DOHH2 (cell line): Measurements from ENCODE around the gene HDAC4.
A peak's percentile ranks its signal among the peaks of the same experiment; 100 is the strongest.

Experiments used
- H3F3A ChIP-seq: fragments of 200-600 bp; sonication (generic), shearing (Covaris generic); 2 replicates; pipeline ENCODE4 v1.6.0; 2016; ENCODE audit warnings: antibody characterized with exemption, mild to moderate bottlenecking; ENCODE audit not compliant: control insufficient read depth, insufficient read depth
- H3K27ac ChIP-seq: fragments of 200-600 bp; sonication (generic); 2 replicates; pipeline ENCODE4 v1.5.1; 2014; ENCODE audit warnings: low read depth, mild to moderate bottlenecking, low read length, moderate library complexity
- H3K27me3 ChIP-seq: fragments of 200-600 bp; sonication (generic); 2 replicates; pipeline ENCODE4 v1.6.1; 2014; ENCODE audit warnings: mild to moderate bottlenecking, low read length, mixed read lengths; ENCODE audit not compliant: control insufficient read depth
- H3K36me3 ChIP-seq: fragments of 200-600 bp; sonication (generic); 2 replicates; pipeline ENCODE4 v1.6.1; 2014; ENCODE audit warnings: mild to moderate bottlenecking, low read length, moderate library complexity, mixed read lengths; ENCODE audit not compliant: control insufficient read depth
- H3K4me1 ChIP-seq: fragments of 200-600 bp; sonication (generic); 2 replicates; pipeline ENCODE4 v1.6.1; 2014; ENCODE audit warnings: mild to moderate bottlenecking, low read length, mixed read lengths; ENCODE audit not compliant: control insufficient read depth
- H3K4me2 ChIP-seq: fragments of 200-600 bp; sonication (generic); 2 replicates; pipeline ENCODE4 v1.6.0; 2014; ENCODE audit warnings: mild to moderate bottlenecking, low read length, moderate library complexity
- H3K4me3 ChIP-seq: fragments of 200-600 bp; sonication (generic); 2 replicates; pipeline ENCODE4 v1.5.1; 2014; ENCODE audit warnings: mild to moderate bottlenecking, low read length, mixed read lengths
- H3K79me2 ChIP-seq: fragments of 200-600 bp; sonication (generic); 2 replicates; pipeline ENCODE4 v1.6.1; 2014; ENCODE audit warnings: mild to moderate bottlenecking, low read length, mixed read lengths; ENCODE audit not compliant: control insufficient read depth
- H3K9me2 ChIP-seq: fragments of 200-600 bp; sonication (generic); replicated peaks from 2 replicates; pipeline ENCODE4 v1.6.1; 2014; ENCODE audit warnings: mild to moderate bottlenecking, low read length, mixed read lengths; ENCODE audit not compliant: control insufficient read depth
- H3K9me3 ChIP-seq: fragments of 200-600 bp; sonication (generic); 2 replicates; pipeline ENCODE4 v1.6.1; 2014; ENCODE audit warnings: antibody characterized with exemption, low read length, mixed read lengths; ENCODE audit not compliant: control insufficient read depth, insufficient read depth
- H4K20me1 ChIP-seq: fragments of 200-600 bp; sonication (generic); 2 replicates; pipeline ENCODE4 v1.6.0; 2014; ENCODE audit warnings: low read depth, mild to moderate bottlenecking, antibody characterized with exemption, low read length, moderate library complexity; ENCODE audit not compliant: control insufficient read depth, insufficient read depth
- CTCF ChIP-seq: fragments of 200-600 bp; sonication (generic); IDR thresholded peaks from one replicate; pipeline ENCODE4 v1.5.1; 2014; ENCODE audit warnings: antibody characterized with exemption, mild to moderate bottlenecking, low read depth, low read length; ENCODE audit not compliant: poor library complexity, severe bottlenecking
- EZH2phosphoT487 ChIP-seq: fragments of 200-600 bp; sonication (generic); IDR thresholded peaks from 2 replicates; pipeline ENCODE4 v1.6.1; 2017; ENCODE audit warnings: borderline replicate concordance, mild to moderate bottlenecking, antibody characterized with exemption, low read length, moderate library complexity, mixed read lengths

HDAC4 gene

DNA sequence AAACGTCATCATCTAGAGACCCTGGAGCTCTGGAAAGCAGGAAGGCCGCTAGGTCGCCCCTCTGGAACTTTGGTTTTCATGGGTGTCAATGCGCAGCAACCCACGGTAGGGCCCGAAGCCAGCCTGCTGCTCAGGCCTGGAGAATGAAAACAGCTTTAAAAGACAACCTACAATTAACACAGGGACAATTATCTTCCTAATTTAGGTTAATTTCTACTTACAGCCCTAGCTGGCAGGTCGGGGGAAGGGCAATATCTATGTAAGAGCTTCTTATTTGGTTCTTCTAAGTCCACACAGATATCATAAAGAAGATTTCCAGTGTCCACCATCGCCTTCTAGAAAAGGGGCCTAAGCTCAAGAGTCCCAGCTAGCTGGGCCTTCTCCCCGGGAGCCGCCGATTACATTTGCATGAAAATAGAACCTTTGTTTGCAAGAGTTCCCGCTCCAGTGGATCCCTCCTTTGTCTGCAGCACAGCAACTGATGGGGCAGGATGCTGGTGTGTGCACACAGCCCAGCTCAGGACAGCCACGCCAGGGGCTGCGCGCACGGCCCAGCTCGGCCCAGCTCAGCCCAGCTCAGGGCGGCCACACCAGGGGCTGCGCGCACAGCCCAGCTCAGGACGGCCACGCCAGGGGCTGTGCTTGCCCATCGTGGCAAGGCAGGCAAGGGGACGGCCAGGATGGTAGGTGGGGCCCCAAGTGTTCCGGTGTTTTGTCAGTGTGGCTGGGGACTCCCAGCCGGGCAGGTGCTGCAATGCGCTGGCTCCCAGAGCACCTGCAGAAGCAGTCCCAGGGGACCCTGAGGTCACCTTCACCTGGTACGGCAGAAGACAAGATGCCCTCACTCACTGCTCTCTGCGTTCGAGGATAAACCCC, 109.1 kb downstream of the HDAC4 start:
- Histone ChIP-seq H3K36me3 (no peaks in the 10 kb centered on the region), H3F3A (no peaks in the 10 kb centered on the region), H3K4me3 (no peak overlapping the region), H3K9me2 (no peaks in the 10 kb centered on the region), H4K20me1 (peaks cover 49% of the 10 kb centered on the region), H3K27ac (no peak overlapping the region), H3K4me2 (peak overlapping the region; percentile 28), H3K79me2 (no peaks in the 10 kb centered on the region), H3K4me1 (peaks cover 16% of the 10 kb centered on the region), H3K9me3 (no peaks in the 10 kb centered on the region), H3K27me3 (peaks cover 41% of the 10 kb centered on the region)
- no peak for TF ChIP-seq EZH2phosphoT487
- TF ChIP-seq CTCF: no peak

- no peak overlapping the region for H3K27ac ChIP-seq
- peaks cover 45% of the 10 kb centered on the region for H4K20me1 ChIP-seq
- no peak overlapping the region for H3K4me3 ChIP-seq
- no peaks in the 10 kb centered on the region for H3K9me3 ChIP-seq
- H3F3A ChIP-seq: no peaks in the 10 kb centered on the region
- TF ChIP-seq CTCF: no peak
- TF ChIP-seq EZH2phosphoT487: no peak
- H3K9me2 ChIP-seq: no peaks in the 10 kb centered on the region
- H3K4me1 ChIP-seq: peaks cover 16% of the 10 kb centered on the region
- H3K27me3 ChIP-seq: peaks cover 47% of the 10 kb centered on the region
- H3K79me2 ChIP-seq: no peaks in the 10 kb centered on the region
- H3K36me3 ChIP-seq: no peaks in the 10 kb centered on the region
- H3K4me2 ChIP-seq: no peak overlapping the region
These were observed 110.0 kb downstream of the HDAC4 start for GRCh38 chr2:239290618-239291474.

DNA sequence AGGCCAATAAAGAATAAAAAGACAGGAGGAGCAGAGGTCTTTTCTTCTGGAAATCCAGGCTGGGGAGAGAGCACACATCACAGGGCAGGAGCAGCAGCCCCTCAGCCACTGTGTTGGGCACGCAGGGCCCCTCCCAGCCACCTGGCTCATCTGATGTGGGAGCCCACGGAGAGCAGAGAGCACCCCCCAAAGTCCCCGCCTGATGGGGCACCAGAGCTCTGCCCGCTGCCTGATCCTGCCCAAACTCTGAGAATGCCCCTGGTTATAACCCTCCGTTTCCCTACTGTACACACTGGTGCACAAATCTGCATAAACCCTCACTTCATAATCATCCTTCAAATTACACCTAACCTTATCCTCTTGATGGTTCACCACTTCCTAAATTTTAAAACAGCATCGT, 111.3 kb downstream of the HDAC4 start:
- H3K27me3 ChIP-seq: peaks cover 51% of the 10 kb centered on the region
- H3K9me3 ChIP-seq: peaks cover 3% of the 10 kb centered on the region; the same call in 1 of the 2 replicates
- H3K4me1 ChIP-seq: peaks cover 16% of the 10 kb centered on the region
- H3K79me2 ChIP-seq: no peaks in the 10 kb centered on the region
- H3F3A ChIP-seq: no peaks in the 10 kb centered on the region
- no peak overlapping the region for H3K4me3 ChIP-seq
- TF ChIP-seq EZH2phosphoT487 (no peak), CTCF (no peak)
- no peaks in the 10 kb centered on the region for H3K36me3 ChIP-seq
- no peaks in the 10 kb centered on the region for H3K9me2 ChIP-seq
- no peak overlapping the region for H3K27ac ChIP-seq
- no peak overlapping the region for H3K4me2 ChIP-seq
- H4K20me1 ChIP-seq: peaks cover 40% of the 10 kb centered on the region
